ENCODE results near the gene UBE2Q2. TPM values are rescaled to one million over a fixed set of nuclear protein-coding genes. Genes with fewer than 3 reads are reported as not detected.

UBE2Q2 gene
- polyA plus RNA-seq, 1 donor from 2014 or later, result 83.8 TPM

- Histone ChIP-seq H3F3A (ENCODE audit: insufficient read depth, low read length, poor library complexity, severe bottlenecking) (no peaks in the 10 kb centered on the region), H3K36me3 (ENCODE audit: insufficient read depth, low read length) (no peaks in the 10 kb centered on the region), H3K9me3 (ENCODE audit: low read length) (no peaks in the 10 kb centered on the region), H4K20me1 (ENCODE audit: insufficient read depth) (no peaks in the 10 kb centered on the region), H3K4me3 (ENCODE audit: low read length) (no peak overlapping the region), H3K79me2 (replicated peaks; ENCODE audit: insufficient read depth, low read length) (no peaks in the 10 kb centered on the region), H3K27me3 (ENCODE audit: insufficient read depth, low read depth, low read length) (no peaks in the 10 kb centered on the region), H3K4me2 (ENCODE audit: low read length) (no peak overlapping the region), H2AFZ (ENCODE audit: low read depth, low read length) (no peak overlapping the region), H3K27ac (ENCODE audit: low read length) (no peak overlapping the region), H3K9ac (ENCODE audit: low read length) (no peak overlapping the region), H3K9me2 (ENCODE audit: insufficient read depth, low read length) (no peaks in the 10 kb centered on the region)
- TF ChIP-seq POLR2AphosphoS5 (IDR thresholded peaks at IDR 0.05) (no peak), RAD21 (conservative IDR thresholded peaks at IDR 0.05) (no peak), REST (IDR thresholded peaks at IDR 0.05; ENCODE audit: borderline replicate concordance) (no peak), CTCF (IDR thresholded peaks at IDR 0.05; ENCODE audit: poor library complexity, severe bottlenecking) (no peak), SMC3 (conservative IDR thresholded peaks at IDR 0.05; ENCODE audit: poor library complexity) (no peak), TAF1 (IDR thresholded peaks at IDR 0.05; ENCODE audit: low read depth) (no peak)
Measured at GRCh38 chr15:75814794-75815193, 28.5 kb upstream of the UBE2Q2 start.

- Histone ChIP-seq H3K4me3 (ENCODE audit: low read length) (no peak overlapping the region), H2AFZ (ENCODE audit: low read depth, low read length) (no peak overlapping the region), H3K9me3 (ENCODE audit: low read length) (no peaks in the 10 kb centered on the region), H3K27me3 (ENCODE audit: insufficient read depth, low read depth, low read length) (no peaks in the 10 kb centered on the region), H3K9me2 (ENCODE audit: insufficient read depth, low read length) (no peaks in the 10 kb centered on the region), H3K4me2 (ENCODE audit: low read length) (no peak overlapping the region), H3K9ac (ENCODE audit: low read length) (no peak overlapping the region), H3K27ac (ENCODE audit: low read length) (no peak overlapping the region), H3K36me3 (ENCODE audit: insufficient read depth, low read length) (no peaks in the 10 kb centered on the region), H3K79me2 (replicated peaks; ENCODE audit: insufficient read depth, low read length) (no peaks in the 10 kb centered on the region), H3F3A (ENCODE audit: insufficient read depth, low read length, poor library complexity, severe bottlenecking) (no peaks in the 10 kb centered on the region), H4K20me1 (ENCODE audit: insufficient read depth) (no peaks in the 10 kb centered on the region)
- TF ChIP-seq CTCF (IDR thresholded peaks at IDR 0.05; ENCODE audit: poor library complexity, severe bottlenecking), result no peak
- TF ChIP-seq SMC3 (conservative IDR thresholded peaks at IDR 0.05; ENCODE audit: poor library complexity), result no peak
- TF ChIP-seq EP300 (conservative IDR thresholded peaks at IDR 0.05; ENCODE audit: poor library complexity, severe bottlenecking), result no peak
- TF ChIP-seq REST (IDR thresholded peaks at IDR 0.05; ENCODE audit: borderline replicate concordance), result no peak
- no peak for TF ChIP-seq EZH2 (IDR thresholded peaks at IDR 0.05; ENCODE audit: borderline replicate concordance, insufficient read depth, low read length, poor library complexity, severe bottlenecking)
- TF ChIP-seq TAF1 (IDR thresholded peaks at IDR 0.05; ENCODE audit: low read depth), result no peak
Measured at GRCh38 chr15:75815811-75816719, 27.2 kb upstream of the UBE2Q2 start.
